ENCODE data around the gene SETX. TPM values are rescaled to one million over a fixed set of nuclear protein-coding genes. Genes with fewer than 3 reads are reported as not detected.
"Not testable (repeated sequence)": the region's sequence is repeated elsewhere in the genome, so short reads cannot be mapped to it uniquely, and the experiment has no call there.

Gene SETX
- polyA plus RNA-seq, 3 donors = 42.8 to 66.7 (median 58.2) TPM

DNA sequence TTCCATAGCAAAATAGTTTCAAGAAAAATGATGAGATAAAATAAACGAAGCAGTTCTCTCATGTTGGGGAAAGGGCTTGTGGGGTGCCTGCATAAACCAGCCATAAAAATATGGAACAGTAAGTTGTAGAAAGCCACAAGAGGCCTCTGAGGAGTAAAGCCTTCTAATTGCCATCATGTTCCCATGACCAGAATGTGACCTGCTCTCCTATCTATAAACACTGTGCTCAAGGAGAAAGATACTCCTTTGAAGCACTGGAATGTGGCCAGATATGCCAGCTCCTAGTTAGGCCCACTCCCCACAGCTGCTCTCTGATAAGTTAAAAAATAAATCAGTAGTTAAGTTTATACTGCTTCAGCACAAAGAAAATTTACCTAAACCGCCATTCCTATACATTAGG lies 65.8 kb downstream of the SETX start:
- DNase-seq = no peak

DNA sequence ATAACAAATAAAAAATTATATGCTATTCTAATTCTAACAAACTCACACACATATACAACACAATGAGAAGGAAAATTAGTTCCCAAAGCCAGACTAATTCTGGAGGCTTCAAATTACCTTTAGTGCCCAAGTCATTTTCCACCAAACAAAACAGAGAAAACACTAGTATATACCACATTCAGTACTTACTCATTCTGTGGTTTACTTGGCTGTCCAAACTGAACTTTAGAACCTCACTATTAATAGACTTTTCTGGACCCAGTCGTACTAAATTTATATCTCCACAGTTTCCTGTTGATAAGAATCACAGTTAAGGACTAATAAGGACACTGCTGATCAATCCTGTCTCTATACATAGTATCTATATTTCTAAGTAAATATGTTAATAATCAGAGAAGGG lies 66.4 kb downstream of the SETX start:
- DNase-seq = no peak

DNA sequence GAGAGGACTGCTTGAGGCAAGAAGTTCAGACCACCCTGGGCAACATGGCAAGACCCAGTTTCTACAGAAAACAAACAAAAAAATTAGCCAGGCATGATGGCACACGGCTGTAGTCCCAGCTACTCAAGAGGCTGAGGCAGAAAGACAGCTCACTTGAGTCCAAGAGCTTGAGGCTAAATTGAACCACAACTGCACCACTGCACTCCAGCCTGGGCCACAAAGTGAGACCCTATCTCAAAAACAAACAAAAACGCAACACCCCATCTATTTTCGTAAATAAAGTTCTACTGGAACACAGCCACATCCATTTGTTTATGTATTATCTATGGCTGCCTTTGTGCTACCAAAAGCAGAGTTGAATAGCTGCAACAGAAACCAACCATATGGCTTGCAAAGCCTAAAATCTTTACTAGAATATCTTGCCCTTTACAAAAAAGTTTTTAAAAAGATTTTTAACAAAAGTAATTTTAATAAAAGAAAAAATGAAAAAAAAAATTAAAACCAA lies 67.5 kb downstream of the SETX start:
- DNase-seq = no peak

- DNase-seq = no peak
These were observed 70.9 kb downstream of the SETX start for GRCh38 chr9:132283863-132284262.

- DNase-seq = no peak
These were observed 71.6 kb downstream of the SETX start for GRCh38 chr9:132283165-132283564.

DNA sequence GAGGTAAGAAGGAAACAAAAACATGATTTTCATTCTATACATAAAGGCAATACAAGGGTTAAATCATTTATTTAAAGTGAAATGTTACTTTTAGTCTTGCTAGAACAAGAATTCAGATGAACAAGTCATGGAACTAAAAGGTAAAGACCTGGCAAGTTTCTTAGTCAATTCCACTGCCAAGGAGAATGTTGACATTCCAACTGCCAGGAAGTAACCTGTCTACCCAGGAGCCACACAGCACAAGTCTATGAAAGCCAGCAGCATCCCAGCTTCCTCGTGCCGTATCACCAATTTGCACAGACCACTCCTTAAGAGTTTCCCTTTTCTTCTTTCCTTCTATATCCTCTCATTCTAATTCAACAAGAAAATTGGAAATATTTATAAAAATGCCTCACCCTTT lies 79.9 kb downstream of the SETX start:
- no peak for DNase-seq

DNA sequence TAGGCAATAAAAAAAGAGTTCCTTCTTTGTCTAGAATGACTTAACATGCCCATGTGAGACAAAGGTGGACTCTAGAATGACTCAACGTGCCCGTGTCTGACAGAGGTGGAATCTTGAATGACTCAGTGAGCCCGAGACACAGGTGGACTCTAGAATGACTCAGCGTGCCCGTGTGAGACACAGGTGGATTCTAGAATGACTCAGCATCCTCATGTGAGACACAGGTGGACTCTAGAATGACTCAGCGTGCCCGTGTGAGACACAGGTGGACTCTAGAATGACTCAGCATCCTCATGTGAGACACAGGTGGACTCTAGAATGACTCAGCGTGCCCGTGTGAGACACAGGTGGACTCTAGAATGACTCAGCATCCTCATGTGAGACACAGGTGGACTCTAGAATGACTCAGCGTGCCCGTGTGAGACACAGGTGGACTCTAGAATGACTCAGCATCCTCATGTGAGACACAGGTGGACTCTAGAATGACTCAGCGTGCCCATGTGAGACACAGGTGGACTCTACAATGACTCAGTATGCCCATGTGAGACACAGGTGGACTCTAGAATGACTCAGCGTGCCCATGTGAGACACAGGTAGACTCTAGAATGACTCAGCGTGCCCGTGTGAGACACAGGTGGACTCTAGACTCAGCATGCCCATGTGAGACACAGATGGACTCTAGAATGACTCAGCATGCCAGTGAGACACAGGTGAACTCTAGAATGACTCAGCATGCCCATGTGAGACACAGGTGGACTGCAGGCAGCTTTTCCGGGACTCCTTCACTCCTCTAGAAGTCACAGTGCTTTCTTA lies 84.9 kb downstream of the SETX start:
- DNase-seq = not testable (repeated sequence)

DNA sequence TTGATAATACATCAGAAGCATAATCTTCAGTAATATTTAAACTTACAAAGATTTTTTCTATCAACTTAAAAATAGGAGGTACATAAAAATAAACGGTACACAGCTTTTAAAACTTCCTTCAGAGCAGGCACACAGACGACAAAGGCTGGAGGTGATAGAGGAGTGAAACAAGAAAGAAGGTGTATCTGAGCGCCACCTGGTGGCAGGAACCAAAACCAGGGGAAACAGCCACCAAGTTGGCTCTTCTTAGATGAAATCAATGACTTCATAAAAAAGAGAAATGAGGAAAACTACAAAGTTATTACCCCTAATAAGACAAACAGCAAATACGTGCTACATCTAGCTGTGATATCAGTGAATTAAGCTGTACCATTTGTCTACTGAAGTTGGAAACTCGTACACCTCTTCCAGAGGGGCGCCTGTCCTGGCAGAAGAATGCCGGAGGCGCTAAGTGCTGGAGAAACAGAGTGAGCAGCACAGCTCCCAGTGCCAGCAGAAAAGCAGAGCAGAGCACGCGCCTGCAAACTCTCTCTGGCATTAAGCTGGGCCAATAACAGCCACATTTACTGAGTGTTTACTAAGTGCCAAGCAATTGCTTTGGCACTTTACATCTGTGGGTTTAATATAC lies 85.9 kb downstream of the SETX start:
- peak; percentile 60 for DNase-seq

- no peak for DNase-seq
These were observed 87.1 kb downstream of the SETX start for GRCh38 chr9:132267660-132268059.

GRCh38 chr9:132266017-132266416 lies 88.8 kb downstream of the SETX start:
- no peak for DNase-seq

DNA sequence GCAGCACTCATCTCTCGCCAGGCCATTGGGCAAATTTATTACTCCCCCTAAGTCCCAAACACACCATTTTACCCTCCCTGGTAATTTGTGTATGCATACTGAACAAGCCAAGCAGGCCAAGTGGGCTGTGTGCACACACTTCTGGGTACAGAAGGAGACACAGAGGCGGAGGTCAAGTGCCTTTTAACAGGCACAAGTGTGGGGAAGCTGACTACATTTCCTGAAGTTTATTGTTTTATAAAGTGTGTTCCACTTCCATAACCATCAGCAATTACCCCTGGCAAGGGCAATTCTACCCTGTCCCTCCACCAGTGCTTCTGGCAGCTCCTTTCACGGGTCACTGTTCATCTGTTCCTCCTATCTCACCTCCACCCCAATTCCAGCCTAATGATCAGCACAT lies 93.9 kb downstream of the SETX start:
- no peak for DNase-seq

- no peak for DNase-seq
These were observed 104.2 kb downstream of the SETX start for GRCh38 chr9:132250324-132251262.

GRCh38 chr9:132249690-132250089 lies 105.1 kb downstream of the SETX start:
- no peak for DNase-seq

DNA sequence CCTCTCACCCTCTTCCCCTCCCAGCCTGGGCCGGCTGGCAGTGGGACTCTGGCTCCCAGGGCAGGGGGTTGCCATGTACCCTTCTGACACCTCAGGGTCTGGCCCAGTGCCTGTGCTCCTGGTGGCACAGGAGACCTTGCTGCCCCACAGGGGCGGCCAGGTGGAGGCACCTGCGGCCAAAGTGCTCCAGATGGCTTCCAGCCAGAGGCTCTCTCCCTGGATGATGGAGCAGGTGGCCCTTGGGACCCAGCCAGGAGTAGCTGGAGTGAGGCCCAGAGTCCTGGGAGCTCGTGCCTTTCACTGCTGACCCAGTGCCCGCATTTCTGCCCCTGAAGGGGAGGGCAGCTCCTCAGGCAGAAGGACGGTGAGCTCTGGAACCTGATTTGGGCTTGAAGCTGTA lies 105.7 kb downstream of the SETX start:
- no peak for DNase-seq

GRCh38 chr9:132247942-132248341 lies 106.8 kb downstream of the SETX start:
- no peak for DNase-seq

- no peak for DNase-seq
These were observed 109.3 kb downstream of the SETX start for GRCh38 chr9:132245465-132245864.

DNA sequence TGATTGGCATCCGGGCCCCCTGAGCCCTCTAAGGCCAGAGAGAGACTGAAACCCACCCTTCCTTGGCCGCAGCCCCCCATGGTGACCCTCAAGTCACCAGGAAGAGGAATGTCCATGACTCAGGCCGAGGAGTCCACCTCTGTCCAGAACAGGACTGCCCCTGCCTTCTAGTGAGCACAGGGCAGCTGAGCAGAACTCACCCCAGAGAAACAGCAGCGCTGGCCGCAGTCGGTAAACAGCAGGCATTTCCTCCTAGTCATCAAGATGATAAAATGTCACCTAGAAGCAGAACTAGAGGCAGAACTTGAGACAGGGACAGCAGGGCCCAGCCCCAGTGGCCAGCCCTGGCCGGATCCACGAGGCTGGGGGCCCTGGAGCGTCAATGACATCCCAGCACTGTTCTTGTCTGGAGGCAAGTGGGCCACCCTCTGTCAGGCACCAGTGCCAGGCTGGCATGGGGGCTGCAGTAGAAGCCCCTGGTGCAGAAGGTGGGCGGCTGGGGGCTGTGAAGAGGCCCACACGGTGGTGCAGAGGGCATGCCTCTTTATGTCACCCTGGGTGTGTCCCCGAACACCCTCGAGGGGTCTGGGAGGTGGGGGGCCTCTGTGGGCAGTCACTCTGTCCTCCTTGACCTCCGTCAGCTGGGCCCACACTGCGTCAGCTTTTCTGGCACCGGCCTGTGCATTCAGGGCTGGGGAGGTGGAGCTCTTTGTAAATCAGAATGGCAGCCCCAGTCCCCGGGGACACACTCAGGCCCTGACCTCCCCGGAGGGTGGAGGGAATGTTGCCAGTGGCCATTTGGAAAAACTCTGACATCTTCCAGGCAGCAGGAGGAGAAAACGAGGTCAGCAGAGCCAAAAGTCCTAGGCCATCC lies 110.0 kb downstream of the SETX start:
- no peak for DNase-seq

DNA sequence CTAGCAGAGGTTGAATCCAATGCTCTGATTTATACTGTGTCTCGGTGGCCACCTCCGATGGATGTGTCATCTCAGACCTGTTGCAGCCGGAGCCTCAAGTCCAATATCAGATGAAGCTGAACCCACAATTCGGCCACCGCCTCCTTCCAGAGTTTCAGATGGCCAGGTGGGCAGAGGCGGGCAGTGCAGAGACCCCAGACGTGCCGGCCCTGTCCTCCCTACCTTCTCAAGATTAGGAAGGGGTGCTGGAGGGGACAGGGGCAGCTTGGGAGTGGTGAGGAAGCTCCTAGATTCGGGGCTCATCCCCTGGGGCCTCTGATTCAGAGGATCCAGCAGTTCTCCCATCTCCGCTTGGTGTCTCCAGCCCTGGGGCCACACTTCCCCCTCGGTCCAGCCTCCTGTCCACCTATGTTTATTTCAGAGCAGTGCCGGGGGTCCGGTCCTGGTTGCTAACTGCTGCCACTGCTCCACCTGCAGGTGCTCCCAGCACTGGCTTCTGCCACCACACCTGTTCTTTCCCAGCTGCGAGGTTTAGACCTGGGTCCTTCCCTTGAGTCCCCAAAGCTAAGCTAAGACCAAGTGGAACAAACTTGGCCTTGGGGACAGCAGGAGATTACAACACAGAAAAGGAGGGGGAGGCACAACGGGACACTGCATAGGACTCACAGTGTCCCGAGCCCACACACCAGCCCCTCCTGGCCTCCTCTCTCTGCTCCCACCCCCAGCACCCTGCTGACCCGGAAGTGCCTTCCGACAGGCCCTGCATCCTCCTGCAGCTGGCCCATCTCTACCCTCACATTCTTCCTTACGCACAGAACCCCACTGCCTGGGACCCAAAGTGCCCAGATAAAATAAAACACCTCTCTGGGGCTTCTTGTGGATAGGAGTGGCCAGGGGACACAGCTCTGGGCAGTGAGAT lies 111.4 kb downstream of the SETX start:
- DNase-seq = no peak

DNA sequence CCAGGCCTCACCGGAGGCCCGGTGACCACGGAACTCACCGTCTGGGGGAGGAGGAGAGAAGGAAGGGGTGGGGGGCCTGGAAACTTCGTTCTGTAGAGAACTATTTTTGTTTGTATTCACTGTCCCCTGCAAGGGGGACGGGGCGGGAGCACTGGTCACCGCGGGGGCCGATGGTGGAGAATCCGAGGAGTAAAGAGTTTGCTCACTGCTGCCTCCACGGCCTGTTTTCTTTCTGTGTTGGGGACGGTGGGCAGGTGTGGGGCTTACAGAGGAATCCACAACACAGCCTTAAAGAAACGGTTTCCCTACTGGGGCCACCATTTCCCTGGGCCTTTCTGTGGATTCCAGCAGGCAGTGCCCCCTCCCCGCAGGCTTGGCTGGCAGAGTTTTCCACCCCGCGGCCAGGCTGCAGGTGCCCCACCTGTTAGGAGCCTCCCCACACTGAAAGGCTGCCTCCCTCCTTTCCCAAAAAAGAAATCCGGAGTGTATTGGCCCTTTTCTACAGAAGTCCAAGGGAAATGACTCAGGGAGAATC lies 112.1 kb downstream of the SETX start:
- no peak for DNase-seq
